Activated naive CD4-positive, alpha-beta T cell treated with anti-CD3 and anti-CD28 coated beads, Interleukin-2, amount 10 ng/mL, durations not matched to agents 7 days and 5 days (primary cell): ENCODE results near the gene ZNF662.

Source experiments
- CTCF ChIA-PET: fragments of 350-600 bp; sonication (Branson Sonifier 250); formaldehyde crosslinking; loops from one replicate; lab custom pipeline; 2021; ENCODE audit warnings: antibody characterized with exemption; lab: Charles Lee
- DNase-seq: peaks from one replicate; pipeline ENCODE4 v3.0.0-alpha.2; 2020
- H3K27ac Mint-ChIP-seq: one replicate; pipeline ENCODE4 v1.8.0; 2021; ENCODE audit warnings: mild to moderate bottlenecking, moderate library complexity, mixed read lengths
- H3K27me3 Mint-ChIP-seq: one replicate; pipeline ENCODE4 v1.8.0; 2021; ENCODE audit warnings: mild to moderate bottlenecking, mixed read lengths
- H3K36me3 Mint-ChIP-seq: one replicate; pipeline ENCODE4 v1.8.0; 2021; ENCODE audit warnings: mixed read lengths
- H3K4me1 Mint-ChIP-seq: one replicate; pipeline ENCODE4 v1.8.0; 2021; ENCODE audit warnings: mixed read lengths
- H3K4me3 Mint-ChIP-seq: one replicate; pipeline ENCODE4 v1.8.0; 2021; ENCODE audit warnings: mild to moderate bottlenecking, moderate library complexity, mixed read lengths
- H3K9me3 Mint-ChIP-seq: one replicate; pipeline ENCODE4 v1.8.0; 2021; ENCODE audit warnings: mixed read lengths

The ZNF662 gene

DNA sequence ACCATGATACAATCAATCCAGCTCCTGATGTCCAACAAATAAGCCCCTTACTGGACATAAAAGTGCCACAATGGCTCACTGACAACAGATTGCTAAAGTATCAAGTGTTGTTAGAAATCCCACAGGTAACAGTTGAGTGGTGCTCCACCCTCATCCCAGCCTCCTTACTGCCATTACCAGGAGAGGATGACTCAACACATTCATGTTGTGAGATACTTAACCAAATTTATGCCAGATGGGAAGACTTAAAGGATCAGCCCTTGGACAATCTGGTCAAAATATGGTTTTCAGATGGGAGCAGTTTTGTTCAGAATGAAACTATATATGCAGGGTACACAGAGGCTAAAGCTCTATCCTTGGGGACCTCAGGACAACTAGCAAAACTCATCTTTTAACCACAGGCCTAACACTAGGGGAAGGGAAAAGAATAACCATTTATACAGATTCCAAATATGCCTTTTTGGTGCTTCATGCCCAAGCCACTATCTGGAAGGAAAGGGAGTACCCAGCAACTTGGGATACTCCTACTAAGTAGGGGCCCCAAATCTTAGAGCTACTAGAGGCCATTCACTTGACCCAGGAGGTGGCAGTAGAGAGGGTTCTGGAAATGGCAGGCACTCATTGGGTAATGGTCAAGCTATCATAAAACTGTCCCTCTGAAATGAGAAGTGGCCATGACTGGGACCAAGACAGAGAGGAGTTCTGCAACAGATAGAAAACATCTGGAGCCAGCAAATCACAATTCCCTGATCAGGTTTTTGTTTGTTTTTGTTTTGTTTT lies 6.9 kb upstream of the ZNF662 start:
- peaks cover 7% of the 10 kb centered on the region for H3K9me3 Mint-ChIP-seq
- no peak overlapping the region for H3K27ac Mint-ChIP-seq
- no peak for DNase-seq
- H3K4me1 Mint-ChIP-seq, result peaks cover 3% of the 10 kb centered on the region
- peaks cover 9% of the 10 kb centered on the region for H3K27me3 Mint-ChIP-seq
- no peaks in the 10 kb centered on the region for H3K36me3 Mint-ChIP-seq
- CTCF ChIA-PET, result interaction anchor here (1.5 kb wide), 1 partner anchor 60 kb away, joined by 3 read pairs; no protein-coding TSS in a partner anchor
- H3K4me3 Mint-ChIP-seq, result no peak overlapping the region

DNA sequence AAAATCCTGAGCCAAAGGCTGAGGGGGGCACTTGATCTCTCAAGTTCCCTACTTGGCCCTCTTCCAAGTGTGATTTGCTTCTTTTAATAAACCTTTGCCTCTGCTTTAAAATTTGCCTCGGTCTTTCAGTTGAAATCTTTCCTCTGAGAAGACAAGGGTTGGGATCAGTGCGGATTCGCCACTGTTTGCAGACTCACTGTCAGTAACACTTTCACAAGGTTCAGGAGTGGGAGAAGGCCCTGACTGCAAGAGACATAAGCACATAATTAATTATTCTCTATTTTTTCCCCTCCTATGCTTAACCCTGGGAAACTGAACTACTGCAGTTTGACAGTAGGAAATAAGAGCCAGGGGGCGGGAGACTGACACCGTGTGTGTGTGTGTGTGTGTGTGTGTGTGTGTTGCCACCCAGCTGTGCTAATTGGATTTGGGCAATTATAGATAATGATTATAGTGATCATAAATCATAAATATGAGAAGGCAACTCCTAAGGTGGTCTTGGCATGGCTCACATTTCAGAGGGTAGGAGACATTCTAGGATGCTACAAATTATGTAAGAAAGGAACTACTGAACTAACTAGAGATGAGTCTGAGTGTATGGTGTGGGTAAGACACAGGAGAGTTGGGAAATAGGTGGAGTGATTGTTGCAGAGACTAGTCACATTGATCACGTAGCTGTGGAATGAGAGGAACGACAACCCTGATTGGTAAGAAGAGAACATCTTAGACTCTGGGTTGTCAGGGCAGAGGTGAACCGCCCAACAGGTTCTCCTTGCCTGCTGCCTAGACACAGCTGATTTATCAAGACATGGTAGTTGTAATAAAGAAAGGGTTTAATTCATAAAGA lies 5.5 kb upstream of the ZNF662 start:
- CTCF ChIA-PET, result no interaction called here
- Mint-ChIP-seq H3K27me3 (peaks cover 17% of the 10 kb centered on the region), H3K9me3 (peaks cover 13% of the 10 kb centered on the region), H3K36me3 (peaks cover 7% of the 10 kb centered on the region), H3K4me3 (no peak overlapping the region), H3K27ac (no peak overlapping the region), H3K4me1 (peaks cover 3% of the 10 kb centered on the region)
- no peak for DNase-seq

DNA sequence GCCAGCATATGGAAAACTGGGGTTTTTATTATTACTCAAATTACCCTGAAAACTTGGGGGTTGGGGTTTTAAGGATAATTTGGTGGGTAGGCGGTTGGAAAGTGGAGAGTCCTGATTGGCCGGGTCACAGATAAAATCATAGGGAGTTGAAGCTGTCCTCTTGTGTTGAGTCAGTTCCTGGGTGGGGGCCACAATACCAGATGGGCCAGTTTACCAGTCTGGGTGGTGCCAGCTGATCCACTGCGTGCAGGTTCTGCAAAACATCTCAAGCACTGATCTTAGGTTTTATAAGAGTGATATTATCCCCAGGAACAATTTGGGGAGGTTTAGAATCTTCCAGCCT lies 4.9 kb upstream of the ZNF662 start:
- peaks cover 22% of the 10 kb centered on the region for H3K27me3 Mint-ChIP-seq
- H3K9me3 Mint-ChIP-seq, result peaks cover 13% of the 10 kb centered on the region
- no peak overlapping the region for H3K27ac Mint-ChIP-seq
- DNase-seq, result no peak
- peaks cover 11% of the 10 kb centered on the region for H3K36me3 Mint-ChIP-seq
- no peak overlapping the region for H3K4me3 Mint-ChIP-seq
- CTCF ChIA-PET, result no interaction called here
- peaks cover 7% of the 10 kb centered on the region for H3K4me1 Mint-ChIP-seq

DNA sequence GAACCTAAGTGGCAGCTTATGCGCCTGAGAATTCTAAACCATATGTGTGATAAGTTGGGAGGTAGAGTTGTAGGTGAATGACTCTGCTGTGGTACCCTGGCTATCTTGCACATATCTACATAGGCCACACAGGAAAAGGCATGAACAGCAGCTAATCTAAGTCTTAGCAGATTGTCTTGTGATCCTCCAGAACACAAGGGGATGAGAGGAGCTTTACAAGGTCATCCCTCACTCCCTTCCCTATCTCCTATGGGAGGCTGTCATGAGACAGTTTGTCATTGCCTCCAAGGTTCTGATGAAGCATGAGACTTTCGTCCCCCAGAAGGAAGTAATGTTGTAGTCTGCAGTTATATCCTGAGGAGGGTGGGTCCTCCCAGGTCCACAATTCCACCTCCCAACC lies 3.7 kb upstream of the ZNF662 start:
- peaks cover 13% of the 10 kb centered on the region for H3K9me3 Mint-ChIP-seq
- peaks cover 15% of the 10 kb centered on the region for H3K36me3 Mint-ChIP-seq
- H3K27ac Mint-ChIP-seq, result no peak overlapping the region
- DNase-seq, result no peak
- CTCF ChIA-PET, result no interaction called here
- no peak overlapping the region for H3K4me3 Mint-ChIP-seq
- peaks cover 35% of the 10 kb centered on the region for H3K27me3 Mint-ChIP-seq
- H3K4me1 Mint-ChIP-seq, result peaks cover 11% of the 10 kb centered on the region

DNA sequence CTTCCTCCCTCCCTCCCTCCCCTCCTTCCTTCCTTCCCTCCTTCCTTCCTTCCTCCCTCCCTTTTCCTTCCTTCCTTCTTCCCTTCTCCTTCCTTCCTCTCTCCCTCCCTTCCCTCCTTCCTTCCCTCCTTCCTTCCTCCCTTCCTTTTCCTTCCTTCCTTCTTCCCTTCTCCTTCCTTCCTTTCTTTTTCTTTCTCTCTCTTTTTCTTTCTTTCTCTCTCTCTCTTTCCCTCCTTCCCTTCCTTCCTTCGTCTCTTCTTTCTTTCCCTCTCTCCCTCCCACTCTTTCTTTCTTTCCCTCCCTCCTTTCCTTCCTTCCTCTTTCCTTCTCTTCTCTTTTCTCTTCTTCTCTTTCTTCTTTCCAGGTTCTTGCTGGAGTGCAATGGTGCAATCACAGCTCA lies 1.9 kb upstream of the ZNF662 start:
- Mint-ChIP-seq H3K9me3 (peaks cover 13% of the 10 kb centered on the region), H3K4me3 (no peak overlapping the region), H3K36me3 (peaks cover 15% of the 10 kb centered on the region), H3K27ac (no peak overlapping the region), H3K27me3 (peaks cover 45% of the 10 kb centered on the region), H3K4me1 (peaks cover 11% of the 10 kb centered on the region)
- CTCF ChIA-PET, result no interaction called here
- DNase-seq, result no peak

DNA sequence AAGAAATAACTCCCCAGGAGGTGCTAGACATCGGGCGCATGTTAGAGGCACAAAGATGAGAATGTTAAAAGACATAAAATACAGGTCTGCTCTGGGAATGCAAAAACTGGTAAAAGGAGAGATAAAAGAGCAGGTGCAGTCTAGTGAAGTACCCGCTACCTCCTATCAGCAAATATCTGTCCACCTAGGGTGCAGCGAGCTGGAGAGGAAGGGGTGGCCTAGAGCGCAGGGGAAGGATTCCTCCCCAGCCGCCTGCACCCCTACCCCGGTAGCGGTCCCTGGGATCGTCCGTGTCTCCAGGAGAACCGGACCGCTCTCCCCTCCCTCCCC lies 237 bp upstream of the ZNF662 start:
- H3K4me1 Mint-ChIP-seq, result peaks cover 11% of the 10 kb centered on the region
- no peak for DNase-seq
- peaks cover 17% of the 10 kb centered on the region for H3K9me3 Mint-ChIP-seq
- H3K36me3 Mint-ChIP-seq, result peaks cover 15% of the 10 kb centered on the region
- CTCF ChIA-PET, result no interaction called here
- peak overlapping the region; percentile 58 for H3K4me3 Mint-ChIP-seq
- H3K27ac Mint-ChIP-seq, result no peak overlapping the region
- peaks cover 45% of the 10 kb centered on the region for H3K27me3 Mint-ChIP-seq

DNA sequence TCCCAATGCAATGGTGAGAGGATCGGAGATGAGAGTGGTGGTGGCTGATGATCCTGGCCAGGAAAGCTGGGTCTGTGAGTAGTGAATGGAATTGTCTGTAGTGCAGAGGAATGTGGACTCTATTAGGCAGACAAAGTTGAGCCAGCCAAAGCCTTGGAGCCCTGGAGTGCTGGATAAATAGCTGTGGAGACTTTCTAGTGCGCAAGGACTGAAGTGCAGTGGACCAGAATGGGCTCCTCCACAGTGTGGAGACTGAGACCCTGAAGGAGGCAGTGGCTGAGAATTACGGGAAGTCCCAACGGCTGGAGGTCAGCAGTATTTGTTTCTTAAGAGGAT lies 874 bp downstream of the ZNF662 start:
- no peak for DNase-seq
- Mint-ChIP-seq H3K4me3 (peak overlapping the region; percentile 1), H3K27ac (no peak overlapping the region), H3K36me3 (peaks cover 15% of the 10 kb centered on the region), H3K9me3 (peaks cover 22% of the 10 kb centered on the region), H3K27me3 (peaks cover 45% of the 10 kb centered on the region), H3K4me1 (peaks cover 8% of the 10 kb centered on the region)
- CTCF ChIA-PET, result no interaction called here

DNA sequence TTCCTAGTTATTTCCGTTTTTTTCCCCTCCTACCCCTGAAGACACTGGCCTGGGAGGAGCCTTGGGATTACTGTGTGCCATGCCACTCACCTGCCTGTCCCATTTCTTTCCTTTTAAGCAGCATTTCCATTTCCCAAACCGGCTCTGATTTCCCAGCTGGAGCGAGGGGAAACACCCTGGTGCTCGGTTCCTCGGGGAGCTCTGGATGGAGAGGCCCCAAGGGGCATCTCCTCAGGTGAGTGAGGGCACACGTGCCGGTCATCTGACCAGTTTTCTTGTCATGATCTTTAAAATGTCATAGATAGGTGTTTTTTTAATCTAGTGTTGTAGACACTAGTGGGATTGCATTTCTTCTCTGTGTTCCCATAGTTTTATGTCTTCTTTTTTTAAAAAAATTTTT lies 2.7 kb downstream of the ZNF662 start:
- peaks cover 15% of the 10 kb centered on the region for H3K36me3 Mint-ChIP-seq
- DNase-seq, result no peak
- H3K27me3 Mint-ChIP-seq, result peaks cover 45% of the 10 kb centered on the region
- H3K9me3 Mint-ChIP-seq, result peaks cover 25% of the 10 kb centered on the region
- no peak overlapping the region for H3K27ac Mint-ChIP-seq
- peaks cover 8% of the 10 kb centered on the region for H3K4me1 Mint-ChIP-seq
- CTCF ChIA-PET, result no interaction called here
- H3K4me3 Mint-ChIP-seq, result no peak overlapping the region

DNA sequence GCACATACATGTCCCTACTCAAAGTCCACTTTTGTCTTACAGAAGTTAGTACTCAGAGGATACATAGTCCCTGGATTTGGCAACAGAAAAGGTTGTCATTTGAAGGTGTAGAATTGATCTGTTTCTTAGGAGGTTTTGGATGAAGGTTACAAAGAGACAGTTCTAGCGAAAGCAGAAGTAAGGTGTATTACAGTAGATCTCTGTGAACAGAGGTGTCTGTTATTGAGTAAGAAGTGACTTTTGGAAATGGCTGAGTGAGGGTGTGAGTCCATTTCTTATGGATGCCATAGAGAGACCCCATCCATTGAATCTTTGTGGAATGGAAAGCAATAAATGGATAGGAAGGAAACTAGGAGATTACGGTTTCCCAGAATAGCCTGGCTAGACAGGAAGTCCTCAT lies 5.6 kb downstream of the ZNF662 start:
- H3K27me3 Mint-ChIP-seq, result peaks cover 17% of the 10 kb centered on the region
- peaks cover 41% of the 10 kb centered on the region for H3K9me3 Mint-ChIP-seq
- no peak for DNase-seq
- peaks cover 13% of the 10 kb centered on the region for H3K36me3 Mint-ChIP-seq
- no peak overlapping the region for H3K27ac Mint-ChIP-seq
- H3K4me1 Mint-ChIP-seq, result peaks cover 2% of the 10 kb centered on the region
- CTCF ChIA-PET, result no interaction called here
- no peak overlapping the region for H3K4me3 Mint-ChIP-seq

DNA sequence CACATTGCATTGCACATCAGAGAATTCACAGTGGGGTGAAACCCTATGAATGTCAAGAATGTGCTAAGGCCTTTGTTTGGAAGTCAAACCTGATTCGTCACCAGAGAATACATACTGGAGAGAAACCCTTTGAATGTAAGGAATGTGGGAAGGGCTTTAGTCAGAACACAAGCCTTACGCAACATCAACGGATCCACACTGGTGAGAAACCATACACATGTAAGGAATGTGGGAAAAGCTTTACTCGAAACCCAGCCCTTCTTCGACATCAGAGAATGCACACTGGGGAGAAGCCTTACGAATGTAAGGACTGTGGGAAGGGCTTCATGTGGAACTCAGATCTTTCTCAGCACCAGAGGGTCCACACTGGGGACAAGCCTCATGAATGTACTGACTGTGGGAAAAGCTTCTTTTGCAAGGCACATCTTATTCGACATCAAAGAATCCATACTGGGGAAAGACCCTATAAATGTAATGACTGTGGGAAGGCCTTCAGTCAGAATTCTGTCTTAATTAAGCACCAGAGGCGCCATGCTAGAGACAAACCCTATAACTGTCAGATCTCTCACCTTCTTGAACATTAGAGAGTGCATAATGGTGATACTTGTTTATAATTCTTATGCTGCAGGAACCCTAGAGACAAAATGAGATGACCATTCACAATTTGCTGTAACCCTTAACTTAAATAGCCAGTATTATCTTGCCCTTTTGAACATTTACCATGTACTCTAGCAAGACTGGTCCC lies 9.0 kb downstream of the ZNF662 start:
- H3K27ac Mint-ChIP-seq, result no peak overlapping the region
- no peak for DNase-seq
- CTCF ChIA-PET, result no interaction called here
- H3K9me3 Mint-ChIP-seq, result peaks cover 56% of the 10 kb centered on the region
- H3K4me1 Mint-ChIP-seq, result no peaks in the 10 kb centered on the region
- H3K36me3 Mint-ChIP-seq, result peaks cover 10% of the 10 kb centered on the region
- no peak overlapping the region for H3K4me3 Mint-ChIP-seq
- no peaks in the 10 kb centered on the region for H3K27me3 Mint-ChIP-seq

DNA sequence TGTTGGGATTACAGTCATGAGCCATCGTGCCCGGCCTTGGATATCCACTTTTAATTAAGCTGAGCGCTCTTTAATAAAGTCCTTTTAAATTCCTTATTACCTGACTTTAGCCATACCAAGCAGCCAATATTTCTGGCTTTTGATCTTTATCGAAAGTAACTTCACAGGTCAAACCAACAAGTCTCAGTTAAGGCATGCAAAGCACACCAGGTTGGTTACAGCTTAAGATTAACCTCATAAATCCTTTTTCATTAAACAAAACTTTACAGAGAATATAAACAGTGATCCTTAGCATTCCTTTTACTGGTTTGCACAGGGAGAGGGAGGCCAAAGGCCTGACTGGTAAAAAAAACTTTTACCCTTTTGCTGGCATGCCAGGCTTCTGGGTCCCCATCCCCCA lies 17.7 kb downstream of the ZNF662 start:
- Mint-ChIP-seq H3K27ac (no peak overlapping the region), H3K9me3 (peaks cover 10% of the 10 kb centered on the region), H3K4me3 (no peak overlapping the region), H3K4me1 (no peaks in the 10 kb centered on the region), H3K27me3 (no peaks in the 10 kb centered on the region), H3K36me3 (no peaks in the 10 kb centered on the region)
- CTCF ChIA-PET, result no interaction called here
- DNase-seq, result no peak

DNA sequence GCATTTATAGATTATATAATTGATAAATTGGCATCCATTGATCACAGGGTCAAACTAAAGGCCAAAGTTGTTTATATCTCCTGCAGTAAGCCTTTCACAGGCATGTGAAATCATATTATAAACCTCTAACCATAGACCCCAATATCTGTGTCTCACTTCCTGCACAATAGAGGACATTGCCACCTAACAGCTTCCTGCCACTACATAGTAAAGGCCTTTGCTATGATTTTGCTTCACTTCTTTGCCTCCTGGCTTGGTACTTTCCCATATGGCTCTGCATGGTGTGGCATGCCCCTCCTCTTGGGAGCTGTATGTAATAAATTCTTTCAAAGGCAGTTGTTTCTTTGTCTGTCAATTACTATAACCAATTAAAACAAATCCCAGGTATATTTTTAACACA lies 20.4 kb downstream of the ZNF662 start:
- H3K27ac Mint-ChIP-seq, result no peak overlapping the region
- peaks cover 4% of the 10 kb centered on the region for H3K9me3 Mint-ChIP-seq
- H3K4me1 Mint-ChIP-seq, result no peaks in the 10 kb centered on the region
- CTCF ChIA-PET, result no interaction called here
- H3K4me3 Mint-ChIP-seq, result no peak overlapping the region
- no peaks in the 10 kb centered on the region for H3K36me3 Mint-ChIP-seq
- no peaks in the 10 kb centered on the region for H3K27me3 Mint-ChIP-seq
- no peak for DNase-seq

DNA sequence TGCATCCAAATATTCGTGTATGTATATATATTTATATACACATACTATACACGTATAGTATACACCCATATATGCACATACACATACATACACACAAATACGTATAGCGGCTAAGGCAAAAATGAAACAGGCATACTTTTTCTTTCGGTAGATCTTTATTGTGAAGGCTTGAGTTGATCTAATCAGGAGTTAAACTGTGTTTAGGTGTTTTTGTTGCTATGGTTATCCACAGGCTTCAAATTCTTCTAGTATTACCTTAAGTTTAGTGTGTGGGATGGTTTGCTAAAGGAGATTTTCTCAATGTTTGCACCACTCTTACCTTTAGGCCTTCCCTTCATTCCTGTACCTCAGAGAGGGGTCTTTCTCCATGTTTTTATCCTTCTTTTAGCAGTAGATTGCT lies 28.2 kb downstream of the ZNF662 start:
- Mint-ChIP-seq H3K4me3 (no peak overlapping the region), H3K27me3 (no peaks in the 10 kb centered on the region), H3K4me1 (peaks cover 29% of the 10 kb centered on the region), H3K36me3 (peaks cover 8% of the 10 kb centered on the region), H3K9me3 (peaks cover 14% of the 10 kb centered on the region), H3K27ac (no peak overlapping the region)
- DNase-seq, result no peak
- CTCF ChIA-PET, result no interaction called here

DNA sequence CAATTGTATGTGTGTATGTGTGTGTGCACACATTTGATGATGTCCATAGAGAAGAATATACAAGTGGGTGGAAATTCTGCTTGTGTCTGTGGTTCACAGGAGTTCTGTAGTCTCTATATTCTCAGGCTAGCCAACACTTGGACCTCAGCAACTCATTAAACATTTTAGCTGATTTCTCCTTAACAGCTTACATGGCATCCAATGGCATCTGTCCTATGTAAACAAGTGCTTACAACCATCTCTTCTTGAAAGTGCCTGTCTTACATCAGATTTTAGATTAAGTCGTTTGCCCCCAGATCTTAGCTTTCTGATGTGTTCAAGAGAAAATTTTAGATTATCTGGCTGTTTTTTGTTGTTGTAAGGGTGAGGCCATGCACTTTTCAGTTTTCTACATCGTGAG lies 29.0 kb downstream of the ZNF662 start:
- Mint-ChIP-seq H3K4me3 (no peak overlapping the region), H3K36me3 (peaks cover 8% of the 10 kb centered on the region), H3K4me1 (peaks cover 29% of the 10 kb centered on the region), H3K9me3 (peaks cover 14% of the 10 kb centered on the region), H3K27me3 (no peaks in the 10 kb centered on the region), H3K27ac (no peak overlapping the region)
- CTCF ChIA-PET, result no interaction called here
- no peak for DNase-seq
